PFSK-1 (cell line): Measurements from ENCODE around the gene AUTS2.

ENCODE experiments used
- FOXP2 ChIP-seq: optimal IDR thresholded peaks from 2 replicates; pipeline ENCODE3; 2011; ENCODE audit warnings: borderline replicate concordance, control low read depth, inconsistent platforms; ENCODE audit not compliant: insufficient read depth; ENCODE audit errors: extremely low read length, extremely low read depth
- POLR2AphosphoS5 ChIP-seq: IDR thresholded peaks from 2 replicates; pipeline ENCODE4 v1.6.1; 2012; ENCODE audit warnings: low read depth, mild to moderate bottlenecking, control low read depth, low read length, moderate library complexity
- REST ChIP-seq, 2 experiments: IDR thresholded peaks; 2 replicates each; pipeline versions ENCODE4 v1.6.1 to v1.8.0; 2011 to 2012; ENCODE audit warnings: low read depth in 2 of 2, low read length in 2 of 2, control low read depth in 1 of 2, inconsistent platforms in 1 of 2, mild to moderate bottlenecking in 1 of 2, moderate library complexity in 1 of 2; ENCODE audit not compliant: insufficient read depth in 1 of 2
- SIN3A ChIP-seq: IDR thresholded peaks from 2 replicates; pipeline ENCODE4 v1.6.1; 2012; ENCODE audit warnings: mild to moderate bottlenecking, low read length, moderate library complexity, borderline replicate concordance; ENCODE audit not compliant: insufficient read depth
- TAF1 ChIP-seq: IDR thresholded peaks from 2 replicates; pipeline ENCODE4 v1.6.1; 2012; ENCODE audit warnings: low read length, control low read depth, borderline replicate concordance; ENCODE audit not compliant: insufficient read depth

Gene AUTS2

GRCh38 chr7:70711452-70711851, 1113.2 kb downstream of the AUTS2 start:
- TF ChIP-seq SIN3A = no peak

- TF ChIP-seq TAF1 (no peak), REST (IDR thresholded peaks at IDR 0.05; ENCODE audit: insufficient read depth in 1 of 2, low read depth in 2 of 2, low read length in 2 of 2) (no peak), SIN3A (no peak), POLR2AphosphoS5 (no peak), FOXP2 (no peak)
These were observed 1114.7 kb downstream of the AUTS2 start for GRCh38 chr7:70712942-70713341.

GRCh38 chr7:70714506-70715038, 1116.3 kb downstream of the AUTS2 start:
- TF ChIP-seq TAF1 (no peak), FOXP2 (no peak), REST (IDR thresholded peaks at IDR 0.05; ENCODE audit: insufficient read depth in 1 of 2, low read depth in 2 of 2, low read length in 2 of 2) (no peak), POLR2AphosphoS5 (no peak), SIN3A (no peak)

- TF ChIP-seq SIN3A (no peak), POLR2AphosphoS5 (no peak), FOXP2 (no peak), TAF1 (no peak), REST (IDR thresholded peaks at IDR 0.05; ENCODE audit: insufficient read depth in 1 of 2, low read depth in 2 of 2, low read length in 2 of 2) (no peak)
These were observed 1119.5 kb downstream of the AUTS2 start for GRCh38 chr7:70717553-70718329.

GRCh38 chr7:70719125-70719524, 1120.8 kb downstream of the AUTS2 start:
- no peak for TF ChIP-seq REST (IDR thresholded peaks at IDR 0.05; ENCODE audit: insufficient read depth in 1 of 2, low read depth in 2 of 2, low read length in 2 of 2)
- TF ChIP-seq FOXP2 = no peak
- no peak for TF ChIP-seq SIN3A
- no peak for TF ChIP-seq TAF1
- no peak for TF ChIP-seq POLR2AphosphoS5
